GM18502 (cell line): ENCODE measurements around the gene NME8.

Experiments used
- ATAC-seq: cut with Tn5 transposase; IDR thresholded peaks from one replicate; pipeline ENCODE4 v1.9.1; 2021; ENCODE audit warnings: mild to moderate bottlenecking; ENCODE audit not compliant: unreplicated experiment, poor library complexity

Gene NME8

GRCh38 chr7:37894671-37895070, 46.3 kb downstream of the NME8 start:
- no peak for ATAC-seq

GRCh38 chr7:37899712-37900247, 51.4 kb downstream of the NME8 start:
- ATAC-seq: no peak

- no peak for ATAC-seq
These were observed 52.9 kb downstream of the NME8 start for GRCh38 chr7:37901236-37901827.

GRCh38 chr7:37901890-37902524, 53.6 kb downstream of the NME8 start:
- no peak for ATAC-seq

GRCh38 chr7:37908221-37908788, 59.9 kb downstream of the NME8 start:
- no peak for ATAC-seq

GRCh38 chr7:37912756-37913155, 64.4 kb downstream of the NME8 start:
- ATAC-seq: no peak

GRCh38 chr7:37915438-37915837, 67.0 kb downstream of the NME8 start:
- ATAC-seq: no peak

- ATAC-seq: no peak
These were observed 67.7 kb downstream of the NME8 start for GRCh38 chr7:37916017-37916672.

GRCh38 chr7:37916673-37917660, 68.6 kb downstream of the NME8 start, which contains the start of gene SFRP4:
SFRP4 (minus strand) TSS chr7:37916817; CDS start chr7:37916537, 280 bp downstream.
- ATAC-seq: no peak

GRCh38 chr7:37918526-37918925, 70.1 kb downstream of the NME8 start:
- no peak for ATAC-seq

GRCh38 chr7:37920305-37920848, 72.0 kb downstream of the NME8 start, which contains the start of gene EPDR1:
EPDR1 (plus strand) TSS chr7:37920640; CDS start chr7:37920940, 300 bp downstream.
- ATAC-seq: peak; percentile 62

- peak; percentile 65 for ATAC-seq
These were observed 72.7 kb downstream of the NME8 start for GRCh38 chr7:37920849-37921805.

- no peak for ATAC-seq
These were observed 73.5 kb downstream of the NME8 start for GRCh38 chr7:37921876-37922275.

- ATAC-seq: no peak
These were observed 75.6 kb downstream of the NME8 start for GRCh38 chr7:37923996-37924395.

GRCh38 chr7:37924491-37925041, 76.2 kb downstream of the NME8 start:
- ATAC-seq: no peak

GRCh38 chr7:37925620-37926019, 77.2 kb downstream of the NME8 start:
- ATAC-seq: no peak

GRCh38 chr7:37927773-37928444, 79.5 kb downstream of the NME8 start:
- ATAC-seq: no peak

GRCh38 chr7:37928878-37929277, 80.5 kb downstream of the NME8 start:
- ATAC-seq: no peak
